SKM-1 (cell line): Measurements from ENCODE around the gene FAM222B.
A peak's percentile ranks its signal among the peaks of the same experiment; 100 is the strongest.
"Not testable (repeated sequence)": the region's sequence is repeated elsewhere in the genome, so short reads cannot be mapped to it uniquely, and the experiment has no call there.

ENCODE experiments used
- DNase-seq: peaks from one replicate; lab custom pipeline; 2025; ENCODE audit not compliant: unreplicated experiment; lab: John Stamatoyannopoulos, UW

FAM222B gene

DNA sequence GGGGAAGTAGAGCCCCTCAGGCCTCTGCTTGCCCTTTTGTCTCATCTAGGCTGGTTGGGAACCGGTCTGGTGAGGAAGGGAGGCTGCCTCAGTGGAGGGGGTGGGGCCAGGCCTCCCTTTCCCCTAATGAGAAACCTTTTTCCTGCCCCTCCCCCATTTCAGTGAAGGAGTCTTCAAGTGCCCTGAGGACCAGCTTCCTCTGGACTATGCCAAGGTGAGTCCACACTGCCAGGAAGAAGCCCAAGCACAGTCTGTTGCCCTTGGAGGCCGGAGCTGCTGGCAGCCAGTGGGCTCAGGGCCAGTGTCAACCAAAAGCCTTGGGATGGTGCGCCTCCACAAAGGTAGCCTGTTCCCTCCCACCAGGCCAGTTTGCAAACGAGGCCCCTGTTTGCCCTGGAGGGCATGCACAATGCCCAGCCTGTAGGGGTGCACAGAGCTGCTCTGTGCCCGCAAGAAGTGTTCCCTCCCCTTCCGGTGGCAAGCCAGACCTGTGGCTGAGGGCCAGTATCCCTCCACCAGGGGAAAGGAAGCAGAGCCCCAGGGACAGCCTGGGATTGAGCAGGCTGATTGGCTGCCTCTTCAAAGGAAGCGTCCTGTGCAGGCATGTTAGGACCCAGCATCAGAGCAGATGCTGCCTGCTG lies 95.4 kb downstream of the FAM222B start:
- DNase-seq = no peak

DNA sequence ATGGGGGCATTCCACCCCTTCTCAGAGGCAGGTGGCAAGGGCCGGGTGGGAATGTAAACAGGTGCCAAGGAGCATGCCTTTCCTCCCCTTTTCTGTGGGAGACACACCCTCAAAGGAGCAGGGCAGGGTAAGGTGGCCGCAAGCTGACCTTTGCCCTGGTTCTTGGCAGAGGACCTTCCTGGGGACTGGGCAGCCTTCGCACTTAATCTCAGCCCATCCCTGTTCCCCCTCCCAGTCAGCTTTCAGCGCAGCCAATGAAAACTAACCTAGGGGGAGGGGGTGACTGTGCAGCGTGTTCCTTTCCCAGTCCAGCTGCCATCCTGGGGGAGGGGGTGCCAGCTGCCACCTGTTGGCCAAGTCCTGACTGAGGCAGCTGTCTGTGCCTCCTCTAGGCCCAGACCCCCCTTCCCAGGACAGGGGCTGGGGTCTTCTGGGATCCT lies 96.0 kb downstream of the FAM222B start:
- DNase-seq = no peak

DNA sequence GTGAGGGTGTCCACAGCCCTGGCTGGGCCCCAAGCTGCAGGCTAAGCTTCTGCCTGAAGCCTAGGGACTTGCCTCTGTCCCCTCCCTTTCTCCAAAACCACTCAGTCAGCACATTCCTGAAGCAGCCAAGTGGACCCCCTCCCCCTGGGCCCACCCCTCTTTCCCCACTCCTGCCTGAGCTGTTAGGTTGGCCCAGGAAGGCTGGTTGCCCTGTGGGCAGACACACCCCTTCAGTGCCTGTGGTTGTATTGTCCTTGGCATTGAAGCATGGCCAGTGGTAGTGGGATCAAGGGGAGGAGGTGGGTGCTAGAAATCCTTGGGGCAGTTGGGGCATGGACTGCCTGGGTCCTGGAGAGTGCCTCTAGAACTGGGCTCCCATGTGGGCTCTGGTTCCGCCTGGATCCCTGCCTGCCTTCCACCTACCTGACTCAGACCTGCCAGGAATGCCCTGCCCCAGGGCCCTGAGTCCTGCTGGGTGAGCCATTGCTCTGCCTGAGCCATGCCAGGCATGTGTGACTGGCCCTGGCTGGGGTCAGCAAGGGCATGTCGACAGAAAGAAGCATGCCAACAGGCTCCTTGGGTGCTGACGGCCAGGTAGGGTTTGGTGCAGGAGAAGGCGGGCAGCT lies 96.7 kb downstream of the FAM222B start:
- no peak for DNase-seq

DNA sequence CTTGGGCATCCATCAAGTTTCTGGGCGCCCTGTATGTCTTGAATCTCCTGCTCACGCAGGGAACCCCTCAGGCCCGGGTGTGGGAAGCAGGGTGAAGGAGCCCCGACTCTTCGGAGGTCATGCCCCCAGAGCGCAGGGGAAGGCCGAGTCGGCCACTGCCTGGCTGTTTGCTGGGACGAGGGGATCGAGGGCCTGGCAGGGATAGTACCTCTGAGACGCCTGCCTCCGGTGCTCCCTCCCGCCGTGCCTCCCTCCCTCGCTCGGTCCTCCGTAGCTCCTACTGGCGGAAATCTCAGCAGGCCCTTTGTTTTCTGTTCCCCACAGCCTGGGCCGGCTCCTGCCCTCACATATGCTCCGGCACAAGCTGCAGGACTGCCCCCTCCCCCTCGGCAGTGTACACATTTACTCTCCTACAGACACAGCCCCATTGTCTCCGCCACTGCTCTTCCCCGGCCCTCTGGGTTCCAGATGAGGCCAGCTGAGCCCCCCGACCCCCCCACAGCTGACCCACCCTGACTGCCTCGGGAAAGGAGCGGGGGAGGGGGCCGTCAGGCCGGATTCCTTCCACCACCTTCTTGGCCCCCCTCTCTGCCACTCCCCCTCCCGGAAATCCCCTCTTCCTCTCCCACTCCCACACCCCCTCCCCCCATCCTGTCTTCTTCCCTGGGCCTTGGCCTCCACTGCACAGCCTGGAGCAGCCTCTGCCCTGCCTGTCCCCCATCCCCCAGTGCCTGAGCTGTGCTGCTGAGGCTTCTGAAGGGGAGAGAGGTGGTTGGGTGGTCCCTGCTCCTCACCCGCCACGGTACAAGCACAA lies 97.4 kb downstream of the FAM222B start:
- no peak for DNase-seq

DNA sequence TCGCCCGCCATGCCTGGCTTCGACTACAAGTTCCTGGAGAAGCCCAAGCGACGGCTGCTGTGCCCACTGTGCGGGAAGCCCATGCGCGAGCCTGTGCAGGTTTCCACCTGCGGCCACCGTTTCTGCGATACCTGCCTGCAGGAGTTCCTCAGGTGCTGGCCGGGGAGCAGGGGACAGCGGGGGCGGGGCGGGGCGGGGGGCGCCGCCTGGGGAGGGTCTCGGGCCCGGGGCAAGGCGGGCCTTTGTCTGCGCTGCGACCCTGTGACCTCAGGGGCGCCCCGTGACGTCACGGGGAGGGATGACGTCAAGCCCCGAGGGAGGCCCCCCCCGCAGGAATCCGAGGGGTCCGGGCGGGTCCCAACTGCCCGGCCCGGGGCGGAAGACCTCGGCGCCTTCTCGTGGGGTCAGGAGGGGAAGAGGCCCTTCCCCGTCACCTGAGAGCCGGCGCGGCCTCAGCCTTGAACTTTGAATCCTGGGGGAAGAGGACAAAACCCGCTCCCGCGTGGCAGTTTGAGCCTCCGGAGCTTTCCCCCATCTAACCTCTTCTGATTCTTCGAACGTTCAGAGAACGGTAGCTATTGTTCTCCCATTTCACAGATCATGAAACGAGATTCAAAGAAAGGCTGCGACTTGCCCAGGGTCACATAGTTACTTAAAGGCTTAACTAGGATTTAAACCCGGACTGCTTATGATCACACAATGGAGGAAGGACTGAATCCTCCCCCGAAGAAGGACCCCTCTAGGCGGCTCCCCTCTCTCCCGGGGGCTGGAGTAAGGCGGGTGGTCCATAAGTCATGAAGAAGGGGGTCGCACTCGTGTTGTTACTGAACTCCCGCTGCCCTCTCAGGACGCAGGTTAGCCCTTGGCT lies 98.3 kb downstream of the FAM222B start:
- DNase-seq = no peak

DNA sequence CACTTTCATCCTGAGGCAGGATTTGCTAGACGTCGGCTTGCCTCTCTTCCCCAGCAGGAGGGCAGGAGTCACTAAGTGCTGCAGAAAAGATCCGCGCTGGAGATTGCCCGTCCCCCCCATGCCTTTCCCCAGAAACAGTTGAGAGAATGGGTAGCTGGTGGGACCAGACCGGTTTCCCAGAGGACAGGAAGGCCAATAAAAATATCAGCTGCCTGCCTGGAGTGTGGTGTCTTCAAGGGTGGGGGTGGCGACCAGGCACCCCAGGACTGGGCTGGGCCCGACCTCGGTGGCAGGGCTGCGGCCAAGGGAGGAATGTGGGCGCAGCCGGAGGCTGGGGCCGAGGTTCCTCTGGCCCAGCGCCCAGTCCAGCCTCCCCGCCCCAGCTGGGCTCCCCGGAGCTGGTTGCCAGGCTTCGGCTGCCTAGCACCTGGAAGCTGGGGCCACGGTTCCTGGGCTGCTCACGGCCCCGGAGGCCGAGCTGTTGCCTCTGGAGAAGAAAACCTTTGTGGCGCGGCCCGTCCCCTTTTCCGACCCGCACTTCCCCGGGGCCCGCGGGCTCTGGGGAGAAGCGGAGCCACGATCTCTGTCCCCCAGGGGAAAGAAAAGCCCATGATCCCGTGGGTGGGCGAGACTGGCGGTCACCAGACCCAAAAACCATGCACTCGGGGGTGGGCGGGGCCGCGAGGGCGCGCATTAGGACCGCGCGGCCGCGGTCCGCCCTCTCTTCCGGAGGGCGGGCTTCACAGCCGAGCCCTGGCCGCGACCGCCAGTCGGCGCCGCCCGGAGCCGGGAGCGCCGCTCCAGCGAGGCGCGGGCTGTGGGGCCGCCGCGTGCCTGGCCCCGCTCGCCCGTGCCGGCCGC lies 99.1 kb downstream of the FAM222B start, which contains the start of gene TRAF4:
TSS of gene TRAF4 (plus strand) at position 769 of the 861 bp plus-strand sequence. CDS start 102 bp downstream, outside the sequence.
- peak; percentile 60 for DNase-seq

DNA sequence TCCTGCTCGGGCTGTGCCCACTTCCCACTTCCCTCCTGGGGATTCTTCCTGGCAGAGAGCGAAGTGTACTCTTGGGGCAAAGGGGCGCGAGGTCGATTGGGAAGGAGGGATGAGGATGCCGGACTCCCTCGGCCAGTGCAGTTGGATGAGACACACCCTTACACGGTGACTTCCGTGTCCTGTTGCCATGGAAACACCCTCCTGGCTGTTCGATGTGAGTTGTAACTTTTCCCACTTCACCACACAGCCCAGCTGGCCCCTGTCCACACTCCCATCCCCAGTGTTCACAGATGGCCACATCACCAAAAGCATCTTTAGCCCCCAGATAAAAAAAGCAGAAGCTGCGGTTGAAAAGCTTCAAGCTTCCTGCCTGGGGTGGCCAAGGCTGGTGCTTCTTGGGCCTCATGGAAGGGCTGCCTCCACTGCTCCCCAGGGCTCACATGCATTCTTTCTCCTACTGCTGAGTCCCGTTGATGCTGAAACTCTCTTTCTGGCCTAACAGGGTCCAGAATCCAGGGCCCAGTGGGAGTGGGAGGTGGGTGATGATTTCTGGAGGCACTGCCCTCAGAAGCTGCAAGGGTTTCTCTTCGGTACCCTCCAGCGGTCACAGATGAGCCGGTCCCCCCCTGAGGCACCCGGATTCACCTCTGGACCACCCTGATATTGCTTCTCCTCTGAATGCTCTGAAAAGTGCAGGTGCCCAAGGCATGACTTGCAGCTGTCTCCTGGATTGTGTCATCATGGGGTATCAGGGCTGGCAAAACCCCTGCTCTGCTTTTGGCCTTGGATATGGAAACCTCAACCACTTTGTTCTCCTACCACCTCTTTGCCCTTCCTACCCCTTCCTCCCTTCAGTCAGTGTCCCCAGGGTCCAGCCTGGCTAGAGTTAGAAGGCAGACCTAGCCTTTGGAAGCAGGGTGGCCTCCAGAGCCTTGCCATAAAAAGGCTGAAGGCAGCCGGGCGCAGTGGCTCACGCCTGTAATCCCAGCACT lies 100.9 kb downstream of the FAM222B start:
- peak; percentile 79 for DNase-seq

DNA sequence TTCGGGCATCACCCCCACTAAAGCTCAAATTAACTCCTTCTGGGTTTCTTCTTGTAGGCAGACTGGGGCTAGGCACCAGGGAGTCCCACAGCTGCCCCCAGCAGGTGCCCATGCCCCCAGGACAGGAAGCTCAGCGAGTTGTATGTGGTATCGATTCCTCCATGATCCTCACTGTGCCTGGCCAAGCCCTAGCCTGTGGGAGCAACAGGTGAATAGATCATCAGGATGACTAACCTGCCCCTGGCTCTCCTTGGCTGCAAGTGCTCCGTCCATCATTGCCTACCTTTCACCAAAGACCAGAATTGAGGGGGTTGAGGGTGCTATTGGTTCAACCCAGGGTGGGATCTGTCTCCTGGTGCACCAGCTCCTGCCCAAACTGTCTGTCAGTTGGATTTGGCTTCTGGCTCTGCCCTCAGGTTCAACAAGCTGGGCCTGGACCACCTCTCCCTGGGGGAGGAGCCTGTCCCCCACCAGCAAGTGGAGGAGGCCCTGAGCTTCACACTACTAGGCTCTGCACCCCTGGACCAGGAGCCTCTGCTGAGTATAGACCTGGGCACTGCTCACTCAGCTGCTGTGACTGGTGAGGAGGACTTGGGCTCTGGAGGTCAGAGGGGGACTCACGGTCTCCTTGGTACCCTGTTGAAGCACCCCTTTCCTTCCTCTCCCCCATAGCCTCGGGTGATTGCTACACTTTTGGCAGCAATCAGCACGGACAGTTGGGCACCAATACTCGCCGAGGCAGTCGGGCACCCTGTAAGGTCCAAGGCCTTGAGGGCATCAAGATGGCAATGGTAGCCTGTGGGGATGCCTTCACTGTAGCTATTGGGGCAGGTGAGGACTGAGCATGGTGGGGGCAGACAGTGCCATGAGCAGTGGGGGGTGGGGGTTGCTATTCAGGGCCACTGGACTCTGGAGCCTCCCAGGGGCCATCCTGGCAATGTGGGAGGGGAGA lies 101.9 kb downstream of the FAM222B start:
- DNase-seq = no peak

DNA sequence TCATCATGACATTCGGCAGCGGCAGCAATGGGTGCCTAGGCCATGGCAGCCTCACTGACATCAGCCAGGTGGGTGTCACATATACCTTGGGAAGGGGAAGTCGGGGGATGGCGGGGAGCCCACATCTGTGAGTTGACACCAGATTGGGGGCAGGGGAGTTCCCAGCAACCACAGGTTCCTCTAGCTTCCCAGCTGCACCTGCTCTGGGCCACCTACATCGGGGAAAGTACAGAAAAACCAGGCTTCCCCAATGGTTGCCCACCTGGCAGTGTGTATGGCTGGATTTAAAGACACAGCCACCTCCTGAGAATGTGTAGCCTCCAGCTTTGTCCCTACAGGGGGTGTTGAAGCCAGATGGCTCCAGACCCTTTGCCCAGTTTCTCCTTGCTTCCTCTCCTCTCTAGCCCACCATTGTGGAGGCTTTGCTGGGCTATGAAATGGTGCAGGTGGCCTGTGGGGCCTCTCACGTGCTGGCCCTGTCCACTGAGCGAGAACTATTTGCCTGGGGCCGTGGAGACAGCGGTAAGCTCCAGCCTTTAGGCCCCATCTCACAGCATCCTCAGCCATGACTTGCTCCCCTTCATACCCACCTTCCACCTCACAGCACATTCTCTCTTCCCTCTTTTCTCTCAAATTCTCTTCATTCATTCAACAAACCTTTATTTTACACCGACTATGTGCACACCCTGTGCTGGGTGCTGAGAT lies 103.8 kb downstream of the FAM222B start:
- no peak for DNase-seq

DNA sequence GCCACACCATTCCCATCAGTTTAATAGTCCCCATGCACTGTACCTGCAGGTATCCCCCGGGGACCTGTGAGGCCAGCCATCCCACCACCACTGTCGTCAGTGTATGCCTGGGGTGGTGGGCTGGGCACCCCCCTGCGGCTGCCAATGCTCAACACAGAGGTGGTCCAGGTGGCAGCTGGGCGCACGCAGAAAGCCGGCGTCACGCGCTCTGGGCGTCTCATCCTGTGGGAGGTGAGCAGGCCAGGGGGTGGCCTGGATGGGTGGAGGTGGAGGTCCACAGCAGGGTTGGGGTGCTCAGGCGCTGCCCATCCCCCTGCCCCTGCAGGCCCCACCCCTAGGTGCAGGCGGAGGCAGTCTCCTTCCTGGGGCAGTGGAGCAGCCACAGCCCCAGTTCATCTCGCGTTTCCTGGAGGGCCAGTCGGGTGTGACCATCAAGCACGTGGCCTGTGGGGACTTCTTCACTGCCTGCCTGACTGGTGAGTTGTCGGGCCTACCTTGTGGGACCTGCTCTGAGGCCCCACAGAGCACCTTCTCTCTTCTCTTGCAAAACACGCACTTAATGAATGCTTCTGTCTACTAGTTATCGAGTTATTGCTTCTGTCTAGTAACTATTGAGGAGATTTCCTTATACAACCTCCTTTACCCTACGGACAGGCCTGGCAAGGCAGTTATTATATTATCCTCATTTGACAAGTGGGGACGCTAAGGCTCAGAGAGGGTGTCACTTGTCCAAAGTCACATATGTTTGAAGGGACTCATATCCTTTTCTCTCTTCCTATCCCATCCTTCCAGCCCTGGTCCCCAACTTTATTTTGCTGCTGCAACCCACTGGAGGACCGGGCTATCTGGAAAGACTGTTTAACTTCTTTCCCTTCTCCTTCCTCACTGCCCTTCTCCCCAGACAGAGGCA lies 104.6 kb downstream of the FAM222B start:
- no peak for DNase-seq

DNA sequence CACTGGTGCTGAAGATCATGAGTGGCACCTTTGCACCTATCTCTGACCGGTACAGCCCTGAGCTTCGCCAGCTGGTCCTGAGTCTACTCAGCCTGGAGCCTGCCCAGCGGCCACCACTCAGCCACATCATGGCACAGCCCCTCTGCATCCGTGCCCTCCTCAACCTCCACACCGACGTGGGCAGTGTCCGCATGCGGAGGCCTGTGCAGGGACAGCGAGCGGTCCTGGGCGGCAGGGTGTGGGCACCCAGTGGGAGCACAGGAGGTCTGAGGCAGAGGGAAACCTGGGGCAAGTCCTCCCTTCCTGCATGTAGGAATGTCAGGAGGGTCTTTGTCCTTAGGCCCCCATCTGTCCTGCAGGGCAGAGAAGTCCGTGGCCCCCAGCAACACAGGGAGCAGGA lies 105.3 kb downstream of the FAM222B start:
- no peak for DNase-seq

DNA sequence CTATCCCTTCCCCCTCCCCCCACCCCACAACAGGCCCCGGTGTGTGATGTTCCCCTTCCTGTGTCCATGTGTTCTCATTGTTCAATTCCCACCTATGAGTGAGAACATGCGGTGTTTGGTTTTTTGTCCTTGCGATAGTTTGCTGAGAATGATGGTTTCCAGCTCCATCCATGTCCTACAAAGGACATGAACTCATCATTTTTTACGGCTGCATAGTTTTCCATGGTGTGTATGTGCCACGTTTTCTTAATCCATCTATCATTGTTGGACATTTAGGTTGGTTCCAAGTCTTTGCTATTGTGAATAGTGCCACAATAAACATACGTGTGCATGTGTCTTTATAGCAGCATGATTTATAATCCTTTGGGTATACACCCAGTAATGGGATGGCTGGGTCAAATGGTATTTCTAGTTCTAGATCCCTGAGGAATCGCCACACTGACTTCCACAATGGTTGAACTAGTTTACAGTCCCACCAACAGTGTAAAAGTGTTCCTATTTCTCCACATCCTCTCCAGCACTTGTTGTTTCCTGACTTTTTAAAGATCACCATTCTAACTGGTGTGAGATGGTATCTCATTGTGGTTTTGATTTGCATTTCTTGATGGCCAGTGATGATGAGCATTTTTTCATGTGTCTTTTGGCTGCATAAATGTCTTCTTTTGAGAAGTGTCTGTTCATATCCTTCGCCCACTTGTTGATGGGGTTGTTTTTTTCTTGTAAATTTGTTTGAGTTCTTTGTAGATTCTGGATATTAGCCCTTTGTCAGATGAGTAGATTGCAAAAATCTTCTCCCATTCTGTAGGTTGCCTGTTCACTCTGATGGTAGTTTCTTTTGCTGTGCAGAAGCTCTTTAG lies 106.4 kb downstream of the FAM222B start:
- DNase-seq = not testable (repeated sequence)

DNA sequence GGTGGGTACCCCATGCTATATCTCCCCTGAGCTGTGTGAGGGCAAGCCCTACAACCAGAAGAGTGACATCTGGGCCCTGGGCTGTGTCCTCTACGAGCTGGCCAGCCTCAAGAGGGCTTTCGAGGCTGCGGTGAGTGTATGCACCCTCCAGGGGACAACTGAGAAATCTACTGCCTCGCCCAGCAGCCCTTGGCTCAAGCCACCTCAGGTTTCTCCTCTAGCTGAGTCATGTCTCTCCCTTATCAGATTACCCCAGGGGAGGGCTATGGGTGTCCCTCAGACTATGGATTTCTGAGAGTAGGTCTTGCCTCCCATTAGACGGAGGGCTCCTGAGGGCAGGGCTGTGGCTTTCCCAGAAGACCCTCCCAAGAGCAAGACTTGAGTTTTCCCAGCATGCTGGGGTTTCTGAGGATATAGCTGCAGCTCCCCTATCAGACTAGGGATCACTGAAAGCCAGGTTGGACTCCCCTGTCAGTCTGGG lies 107.3 kb downstream of the FAM222B start:
- no peak for DNase-seq

DNA sequence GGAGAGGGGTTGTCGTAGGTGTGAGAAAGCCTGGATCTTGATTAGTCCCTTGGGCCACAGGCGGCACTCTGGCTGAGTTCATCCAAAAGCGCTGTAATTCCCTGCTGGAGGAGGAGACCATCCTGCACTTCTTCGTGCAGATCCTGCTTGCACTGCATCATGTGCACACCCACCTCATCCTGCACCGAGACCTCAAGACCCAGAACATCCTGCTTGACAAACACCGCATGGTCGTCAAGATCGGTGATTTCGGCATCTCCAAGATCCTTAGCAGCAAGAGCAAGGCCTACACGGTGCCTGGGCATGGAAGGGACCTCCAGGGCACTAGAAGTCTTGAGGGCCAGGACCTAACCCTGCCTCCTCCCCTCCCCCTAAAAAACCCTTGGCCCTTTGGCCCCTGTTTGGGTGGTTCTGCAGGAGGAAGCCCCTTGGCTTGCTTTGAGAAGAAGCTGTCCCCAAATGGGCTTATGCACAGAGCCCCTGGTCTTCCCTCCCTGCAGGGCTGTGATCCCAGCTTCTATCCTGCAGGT lies 107.8 kb downstream of the FAM222B start:
- DNase-seq = no peak

DNA sequence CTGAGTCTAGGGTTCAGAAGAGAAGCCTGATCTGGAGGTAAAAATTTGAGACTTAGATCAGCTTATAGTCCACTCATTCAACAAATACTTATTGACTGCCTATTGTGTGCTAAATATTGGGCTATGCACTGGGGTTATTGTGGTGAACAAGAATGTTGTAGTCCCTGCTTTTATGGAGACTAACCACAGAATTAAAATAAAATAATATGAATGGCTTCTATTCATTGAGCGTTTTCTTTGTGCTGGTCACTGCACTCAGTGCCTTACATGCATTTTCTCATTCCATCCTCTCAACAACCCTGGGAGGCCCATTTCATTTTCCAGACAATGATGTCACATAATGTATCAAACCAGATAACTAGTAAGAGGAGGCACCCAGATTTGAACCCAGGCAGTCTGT lies 109.2 kb downstream of the FAM222B start:
- DNase-seq = no peak
